DND-41 (cell line): ENCODE results near the gene SAMD11.

Experiments
- EZH2 ChIP-seq: IDR thresholded peaks from 3 replicates; pipeline ENCODE4 v1.6.1; 2012; ENCODE audit warnings: borderline replicate concordance, low read depth, mild to moderate bottlenecking, moderate library complexity, low read length, inconsistent platforms; ENCODE audit not compliant: severe bottlenecking
- TF ChIP-seq, protein P1 (sequence below): IDR thresholded peaks from 2 replicates; pipeline ENCODE4 v1.5.1; 2012; ENCODE audit warnings: borderline replicate concordance, low read length, moderate library complexity, mild to moderate bottlenecking; ENCODE audit not compliant: poor library complexity, severe bottlenecking; ENCODE audit errors: extremely low read depth

DNA sequence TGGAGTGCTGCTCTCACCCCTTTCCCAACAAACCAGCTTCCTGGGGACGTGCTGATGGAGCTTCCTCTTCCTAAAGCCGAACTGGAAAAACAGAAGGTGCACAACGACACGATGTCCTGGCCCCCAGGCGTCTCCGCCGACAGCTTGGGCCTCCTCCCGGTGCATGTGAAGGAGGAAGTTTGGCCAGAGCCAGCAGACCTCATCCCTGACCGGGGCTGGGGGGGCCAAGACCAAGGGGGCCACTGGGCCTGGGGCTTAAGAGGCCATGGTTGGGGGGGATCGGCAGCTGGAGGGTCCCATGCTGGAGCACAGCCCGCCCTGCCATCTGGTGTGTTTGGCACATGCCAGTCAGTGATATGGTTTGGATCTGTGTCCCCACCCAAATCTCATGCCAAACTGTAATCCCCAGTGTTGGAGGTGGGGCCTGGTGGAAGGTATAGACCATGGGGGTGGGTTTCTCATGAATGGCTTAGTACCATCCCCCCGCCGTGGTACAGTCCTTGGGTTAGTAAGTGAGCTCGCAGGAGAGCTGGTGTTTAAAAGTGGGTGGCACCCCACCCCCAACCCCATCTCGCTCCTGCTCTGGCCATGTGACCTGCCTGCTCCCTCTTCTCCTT lies 69.8 kb downstream of the SAMD11 start:
- TF ChIP-seq, protein P1, sequence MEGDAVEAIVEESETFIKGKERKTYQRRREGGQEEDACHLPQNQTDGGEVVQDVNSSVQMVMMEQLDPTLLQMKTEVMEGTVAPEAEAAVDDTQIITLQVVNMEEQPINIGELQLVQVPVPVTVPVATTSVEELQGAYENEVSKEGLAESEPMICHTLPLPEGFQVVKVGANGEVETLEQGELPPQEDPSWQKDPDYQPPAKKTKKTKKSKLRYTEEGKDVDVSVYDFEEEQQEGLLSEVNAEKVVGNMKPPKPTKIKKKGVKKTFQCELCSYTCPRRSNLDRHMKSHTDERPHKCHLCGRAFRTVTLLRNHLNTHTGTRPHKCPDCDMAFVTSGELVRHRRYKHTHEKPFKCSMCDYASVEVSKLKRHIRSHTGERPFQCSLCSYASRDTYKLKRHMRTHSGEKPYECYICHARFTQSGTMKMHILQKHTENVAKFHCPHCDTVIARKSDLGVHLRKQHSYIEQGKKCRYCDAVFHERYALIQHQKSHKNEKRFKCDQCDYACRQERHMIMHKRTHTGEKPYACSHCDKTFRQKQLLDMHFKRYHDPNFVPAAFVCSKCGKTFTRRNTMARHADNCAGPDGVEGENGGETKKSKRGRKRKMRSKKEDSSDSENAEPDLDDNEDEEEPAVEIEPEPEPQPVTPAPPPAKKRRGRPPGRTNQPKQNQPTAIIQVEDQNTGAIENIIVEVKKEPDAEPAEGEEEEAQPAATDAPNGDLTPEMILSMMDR = no peak
- TF ChIP-seq EZH2 = no peak
